NCI-H2227 treated with DMSO at 0.1 percent for 48 hours (cell line): ENCODE results near the gene FOXP1.

Experiments
- DNase-seq: peaks from one replicate; lab custom pipeline; 2025; lab: John Stamatoyannopoulos, UW

The FOXP1 gene

GRCh38 chr3:70905491-70905890, 678.0 kb downstream of the FOXP1 start:
- DNase-seq, result no peak
